A673 (cell line): ENCODE measurements around the gene PDIA4. TPM values are rescaled to one million over a fixed set of nuclear protein-coding genes. Genes with fewer than 3 reads are reported as not detected.

ENCODE experiments used
- BruUV-seq: library from RNA; stranded (reverse); fragments of 400-500 nt; replicated peaks from 2 replicates; lab custom pipeline; 2021; lab: Mats Ljungman, UMichigan
- CTCF ChIA-PET: fragments of 300-600 bp; sonication (Branson Sonifier 250); formaldehyde crosslinking; loops from one replicate; lab custom pipeline; 2022; ENCODE audit warnings: antibody characterized with exemption; lab: Charles Lee
- POLR2A ChIA-PET: fragments of 300-600 bp; sonication (Branson Sonifier 250); formaldehyde crosslinking; loops from one replicate; lab custom pipeline; 2022; ENCODE audit warnings: antibody characterized with exemption; ENCODE audit not compliant: low non-redundant PET; lab: Charles Lee
- DNase-seq: peaks from one replicate; pipeline ENCODE4 v3.0.0-alpha.2; 2015; ENCODE audit warnings: low spot score
- H3K27ac ChIP-seq: fragments of 200-600 bp; sonication (generic); 2 replicates; pipeline ENCODE4 v1.5.1; 2016; ENCODE audit warnings: mixed run types, low read depth, mild to moderate bottlenecking, mixed read lengths, antibody characterized with exemption, low read length; ENCODE audit not compliant: poor library complexity, severe bottlenecking
- H3K27me3 ChIP-seq: fragments of 200-600 bp; sonication (generic); replicated peaks from 2 replicates; pipeline ENCODE4 v1.6.1; 2017; ENCODE audit warnings: mixed run types, low read depth, mild to moderate bottlenecking, mixed read lengths, antibody characterized with exemption, low read length; ENCODE audit not compliant: insufficient read depth, poor library complexity
- H3K36me3 ChIP-seq: fragments of 200-600 bp; sonication (generic); 2 replicates; pipeline ENCODE4 v1.6.1; 2016; ENCODE audit warnings: mixed run types, mild to moderate bottlenecking, mixed read lengths, antibody characterized with exemption, low read length; ENCODE audit not compliant: insufficient read depth, poor library complexity, severe bottlenecking
- H3K4me1 ChIP-seq: fragments of 200-600 bp; sonication (generic); 2 replicates; pipeline ENCODE4 v1.6.1; 2017; ENCODE audit warnings: mixed run types, mild to moderate bottlenecking, mixed read lengths, antibody characterized with exemption, low read length; ENCODE audit not compliant: insufficient read depth, poor library complexity, severe bottlenecking
- H3K4me3 ChIP-seq: fragments of 200-600 bp; sonication (generic); 2 replicates; pipeline ENCODE4 v1.5.1; 2016; ENCODE audit warnings: low read depth, mixed run types, mild to moderate bottlenecking, mixed read lengths, low read length; ENCODE audit not compliant: poor library complexity, severe bottlenecking
- H3K9me3 ChIP-seq: fragments of 200-600 bp; sonication (generic); 2 replicates; pipeline ENCODE4 v1.6.1; 2016; ENCODE audit warnings: mixed run types, low read depth, mild to moderate bottlenecking, mixed read lengths, antibody characterized with exemption, low read length; ENCODE audit not compliant: poor library complexity, severe bottlenecking
- EZH2 ChIP-seq: fragments of 200-600 bp; sonication (generic); IDR thresholded peaks from 2 replicates; pipeline ENCODE4 v1.6.1; 2017; ENCODE audit warnings: borderline replicate concordance, low read depth, mild to moderate bottlenecking, mixed read lengths, antibody characterized with exemption, low read length; ENCODE audit not compliant: poor library complexity, severe bottlenecking
- intact Hi-C: fragments of 100-400 bp; cut with micrococcal nuclease; formaldehyde crosslinking; loops from one replicate; pipeline ENCODE4 v1.10.0; 2022; ENCODE audit not compliant: unreplicated experiment
- total RNA-seq: library from RNA; stranded (reverse); gene quantifications from 2 replicates; pipeline ENCODE4 v1.2.3, GENCODE V29; 2021
- TF ChIP-seq, protein P1 (sequence below): fragments of 300-800, 200-600 bp; sonication (generic); conservative IDR thresholded peaks from 2 replicates; pipeline ENCODE4 v1.5.1; 2017; ENCODE audit warnings: low read depth, mild to moderate bottlenecking, antibody characterized with exemption, low read length, moderate library complexity, mixed read lengths

The PDIA4 gene
- total RNA-seq, 1 experiment from 2014 or later = 235 TPM

DNA sequence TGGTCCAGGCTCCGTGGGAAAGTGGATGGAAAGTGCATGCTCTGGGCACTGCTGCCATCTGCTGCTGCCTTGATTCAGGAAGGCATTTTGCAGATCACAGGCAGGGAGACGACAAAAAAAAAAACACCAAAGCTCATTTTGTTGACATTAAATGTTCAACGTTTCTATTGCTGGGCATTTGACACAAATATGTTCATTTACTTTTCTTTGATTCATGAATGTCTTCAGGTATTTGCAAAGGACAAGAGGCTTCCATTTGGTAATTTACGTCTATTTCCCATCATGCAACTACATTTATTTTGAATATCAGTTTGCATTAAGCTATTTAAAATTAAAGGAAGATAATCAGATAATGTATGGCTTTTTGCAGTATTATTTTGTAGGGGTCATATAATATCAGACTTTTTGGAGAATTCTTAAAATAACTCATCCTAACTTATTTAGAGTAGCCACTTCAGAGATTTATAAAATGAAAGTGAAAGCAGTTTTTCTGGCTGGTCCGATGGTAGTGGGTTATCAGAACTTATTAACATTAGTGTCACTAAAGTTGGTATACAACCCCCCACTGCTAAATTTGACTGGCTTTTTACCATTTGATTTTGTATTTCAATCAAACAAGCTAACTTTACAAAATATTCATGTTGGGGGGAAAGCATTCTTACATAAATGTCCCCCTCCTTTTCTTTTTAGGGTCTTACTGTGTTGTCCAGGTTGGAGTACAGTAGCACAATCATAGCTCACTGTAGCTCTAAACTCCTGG, 65.3 kb downstream of the PDIA4 start:
- no peaks in the 10 kb centered on the region for H3K27me3 ChIP-seq
- no peaks in the 10 kb centered on the region for H3K9me3 ChIP-seq
- no peaks in the 10 kb centered on the region for H3K4me1 ChIP-seq
- H3K36me3 ChIP-seq = no peaks in the 10 kb centered on the region
- H3K4me3 ChIP-seq = peak overlapping the region; percentile 54
- peak; percentile 79 for DNase-seq
- intact Hi-C loops = loop anchor here (1.0 to 10.0 kb wide), 5 partner anchors 158 to 698 kb away; partner anchors contain the start of gene CUL1
- TF ChIP-seq, protein P1, sequence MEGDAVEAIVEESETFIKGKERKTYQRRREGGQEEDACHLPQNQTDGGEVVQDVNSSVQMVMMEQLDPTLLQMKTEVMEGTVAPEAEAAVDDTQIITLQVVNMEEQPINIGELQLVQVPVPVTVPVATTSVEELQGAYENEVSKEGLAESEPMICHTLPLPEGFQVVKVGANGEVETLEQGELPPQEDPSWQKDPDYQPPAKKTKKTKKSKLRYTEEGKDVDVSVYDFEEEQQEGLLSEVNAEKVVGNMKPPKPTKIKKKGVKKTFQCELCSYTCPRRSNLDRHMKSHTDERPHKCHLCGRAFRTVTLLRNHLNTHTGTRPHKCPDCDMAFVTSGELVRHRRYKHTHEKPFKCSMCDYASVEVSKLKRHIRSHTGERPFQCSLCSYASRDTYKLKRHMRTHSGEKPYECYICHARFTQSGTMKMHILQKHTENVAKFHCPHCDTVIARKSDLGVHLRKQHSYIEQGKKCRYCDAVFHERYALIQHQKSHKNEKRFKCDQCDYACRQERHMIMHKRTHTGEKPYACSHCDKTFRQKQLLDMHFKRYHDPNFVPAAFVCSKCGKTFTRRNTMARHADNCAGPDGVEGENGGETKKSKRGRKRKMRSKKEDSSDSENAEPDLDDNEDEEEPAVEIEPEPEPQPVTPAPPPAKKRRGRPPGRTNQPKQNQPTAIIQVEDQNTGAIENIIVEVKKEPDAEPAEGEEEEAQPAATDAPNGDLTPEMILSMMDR = peak; percentile 93
- TF ChIP-seq EZH2 = no peak
- ChIA-PET POLR2A (interaction anchor here (0.6 kb wide), 1 partner anchor 105 kb away, joined by 3 read pairs; no protein-coding TSS in a partner anchor), CTCF (interaction anchor here (0.6 to 0.8 kb wide), 6 partner anchors 21 to 700 kb away, joined by 3 to 4 read pairs (median 3); no protein-coding TSS in a partner anchor)
- BruUV-seq = no TSS peak
- H3K27ac ChIP-seq = peak overlapping the region; percentile 86

DNA sequence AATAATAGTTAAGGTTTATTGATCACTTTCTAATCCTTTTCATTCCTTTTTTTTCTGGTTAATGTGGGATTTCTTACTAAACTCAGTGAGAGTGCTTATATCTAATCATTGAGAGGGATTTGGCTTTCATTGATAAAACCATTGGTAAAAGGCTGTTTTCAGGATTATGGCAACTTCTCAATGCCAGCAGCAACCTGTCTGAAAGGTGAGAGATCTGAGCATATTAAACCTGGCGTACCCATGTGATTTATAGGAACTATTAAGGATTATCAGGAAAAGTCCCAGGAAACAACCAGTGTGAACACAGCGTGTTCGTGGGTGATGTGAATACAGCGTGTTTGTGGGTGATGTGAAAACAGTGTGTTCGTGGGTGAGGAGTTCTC, 65.9 kb downstream of the PDIA4 start:
- POLR2A ChIA-PET = no interaction called here
- intact Hi-C loops = loop anchor here (1.0 to 10.0 kb wide), 4 partner anchors 158 to 698 kb away; partner anchors contain the start of gene CUL1
- TF ChIP-seq, protein P1 = no peak
- TF ChIP-seq EZH2 = no peak
- Histone ChIP-seq H3K4me1 (no peaks in the 10 kb centered on the region), H3K9me3 (no peaks in the 10 kb centered on the region), H3K27ac (no peak overlapping the region), H3K27me3 (no peaks in the 10 kb centered on the region), H3K36me3 (no peaks in the 10 kb centered on the region), H3K4me3 (peak overlapping the region; percentile 54)
- CTCF ChIA-PET = no interaction called here
- no peak for DNase-seq
- BruUV-seq = no TSS peak

DNA sequence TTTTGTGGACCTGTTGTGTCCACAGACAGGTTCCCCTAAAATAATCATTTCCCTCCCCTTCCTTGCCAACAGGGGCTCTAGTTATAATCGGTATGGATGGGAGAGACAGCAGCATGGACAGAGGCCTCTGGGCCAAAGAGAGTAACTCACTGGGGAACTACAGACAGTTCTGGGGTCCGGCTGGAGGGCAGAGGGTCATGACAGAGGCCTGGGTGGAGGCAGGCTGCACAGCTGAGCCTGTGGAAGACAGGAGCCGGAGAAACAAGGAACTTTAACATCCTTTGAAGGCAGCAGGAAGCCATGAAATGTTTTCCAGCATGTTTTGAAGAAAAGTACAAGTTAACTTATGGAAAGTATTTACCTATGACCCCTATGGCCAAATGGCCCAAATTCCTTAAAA, 68.6 kb downstream of the PDIA4 start:
- no peak overlapping the region for H3K27ac ChIP-seq
- intact Hi-C loops = loop anchor here (10.0 kb wide), 2 partner anchors 155 to 265 kb away; partner anchors contain the start of gene CUL1
- no peaks in the 10 kb centered on the region for H3K27me3 ChIP-seq
- no peak for DNase-seq
- ChIA-PET CTCF (no interaction called here), POLR2A (no interaction called here)
- no peaks in the 10 kb centered on the region for H3K9me3 ChIP-seq
- TF ChIP-seq, protein P1 = no peak
- TF ChIP-seq EZH2 = no peak
- H3K36me3 ChIP-seq = no peaks in the 10 kb centered on the region
- no TSS peak for BruUV-seq
- no peak overlapping the region for H3K4me3 ChIP-seq
- H3K4me1 ChIP-seq = no peaks in the 10 kb centered on the region
